ENCODE data around the gene WDR74. TPM values are rescaled to one million over a fixed set of nuclear protein-coding genes. Genes with fewer than 3 reads are reported as not detected.

Gene WDR74
- total and polyA plus RNA-seq, 2 of the 13 experiments (the other 11 are each of a cell fraction or from before 2014, with no cell fraction given), result 77.0 to 83.3 TPM

DNA sequence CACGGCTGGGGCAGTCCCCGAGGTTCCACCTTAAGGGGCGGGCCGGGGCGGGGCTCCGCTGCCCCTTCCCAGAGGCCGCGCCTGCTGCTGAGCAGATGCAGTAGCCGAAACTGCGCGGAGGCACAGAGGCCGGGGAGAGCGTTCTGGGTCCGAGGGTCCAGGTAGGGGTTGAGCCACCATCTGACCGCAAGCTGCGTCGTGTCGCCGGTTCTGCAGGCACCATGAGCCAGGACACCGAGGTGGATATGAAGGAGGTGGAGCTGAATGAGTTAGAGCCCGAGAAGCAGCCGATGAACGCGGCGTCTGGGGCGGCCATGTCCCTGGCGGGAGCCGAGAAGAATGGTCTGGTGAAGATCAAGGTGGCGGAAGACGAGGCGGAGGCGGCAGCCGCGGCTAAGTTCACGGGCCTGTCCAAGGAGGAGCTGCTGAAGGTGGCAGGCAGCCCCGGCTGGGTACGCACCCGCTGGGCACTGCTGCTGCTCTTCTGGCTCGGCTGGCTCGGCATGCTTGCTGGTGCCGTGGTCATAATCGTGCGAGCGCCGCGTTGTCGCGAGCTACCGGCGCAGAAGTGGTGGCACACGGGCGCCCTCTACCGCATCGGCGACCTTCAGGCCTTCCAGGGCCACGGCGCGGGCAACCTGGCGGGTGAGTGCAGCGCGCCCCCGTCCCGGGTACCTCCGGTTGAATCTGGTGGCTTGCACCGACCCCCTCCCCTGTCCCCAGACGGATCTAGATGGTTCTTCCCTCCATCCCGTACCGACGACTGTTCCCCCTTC, 41.6 kb upstream of the WDR74 start, which contains the start of gene SLC3A2 (continued):
- TF ChIP-seq, protein P1, sequence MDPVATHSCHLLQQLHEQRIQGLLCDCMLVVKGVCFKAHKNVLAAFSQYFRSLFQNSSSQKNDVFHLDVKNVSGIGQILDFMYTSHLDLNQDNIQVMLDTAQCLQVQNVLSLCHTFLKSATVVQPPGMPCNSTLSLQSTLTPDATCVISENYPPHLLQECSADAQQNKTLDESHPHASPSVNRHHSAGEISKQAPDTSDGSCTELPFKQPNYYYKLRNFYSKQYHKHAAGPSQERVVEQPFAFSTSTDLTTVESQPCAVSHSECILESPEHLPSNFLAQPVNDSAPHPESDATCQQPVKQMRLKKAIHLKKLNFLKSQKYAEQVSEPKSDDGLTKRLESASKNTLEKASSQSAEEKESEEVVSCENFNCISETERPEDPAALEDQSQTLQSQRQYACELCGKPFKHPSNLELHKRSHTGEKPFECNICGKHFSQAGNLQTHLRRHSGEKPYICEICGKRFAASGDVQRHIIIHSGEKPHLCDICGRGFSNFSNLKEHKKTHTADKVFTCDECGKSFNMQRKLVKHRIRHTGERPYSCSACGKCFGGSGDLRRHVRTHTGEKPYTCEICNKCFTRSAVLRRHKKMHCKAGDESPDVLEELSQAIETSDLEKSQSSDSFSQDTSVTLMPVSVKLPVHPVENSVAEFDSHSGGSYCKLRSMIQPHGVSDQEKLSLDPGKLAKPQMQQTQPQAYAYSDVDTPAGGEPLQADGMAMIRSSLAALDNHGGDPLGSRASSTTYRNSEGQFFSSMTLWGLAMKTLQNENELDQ (CRISPR knock-in tag; IDR thresholded peaks at IDR 0.05; ENCODE audit: borderline replicate concordance), result no peak
- TF ChIP-seq, protein P2, sequence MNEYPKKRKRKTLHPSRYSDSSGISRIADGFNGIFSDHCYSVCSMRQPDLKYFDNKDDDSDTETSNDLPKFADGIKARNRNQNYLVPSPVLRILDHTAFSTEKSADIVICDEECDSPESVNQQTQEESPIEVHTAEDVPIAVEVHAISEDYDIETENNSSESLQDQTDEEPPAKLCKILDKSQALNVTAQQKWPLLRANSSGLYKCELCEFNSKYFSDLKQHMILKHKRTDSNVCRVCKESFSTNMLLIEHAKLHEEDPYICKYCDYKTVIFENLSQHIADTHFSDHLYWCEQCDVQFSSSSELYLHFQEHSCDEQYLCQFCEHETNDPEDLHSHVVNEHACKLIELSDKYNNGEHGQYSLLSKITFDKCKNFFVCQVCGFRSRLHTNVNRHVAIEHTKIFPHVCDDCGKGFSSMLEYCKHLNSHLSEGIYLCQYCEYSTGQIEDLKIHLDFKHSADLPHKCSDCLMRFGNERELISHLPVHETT (CRISPR knock-in tag; conservative IDR thresholded peaks at IDR 0.05), result peak; percentile 33
- TF ChIP-seq, protein P3, sequence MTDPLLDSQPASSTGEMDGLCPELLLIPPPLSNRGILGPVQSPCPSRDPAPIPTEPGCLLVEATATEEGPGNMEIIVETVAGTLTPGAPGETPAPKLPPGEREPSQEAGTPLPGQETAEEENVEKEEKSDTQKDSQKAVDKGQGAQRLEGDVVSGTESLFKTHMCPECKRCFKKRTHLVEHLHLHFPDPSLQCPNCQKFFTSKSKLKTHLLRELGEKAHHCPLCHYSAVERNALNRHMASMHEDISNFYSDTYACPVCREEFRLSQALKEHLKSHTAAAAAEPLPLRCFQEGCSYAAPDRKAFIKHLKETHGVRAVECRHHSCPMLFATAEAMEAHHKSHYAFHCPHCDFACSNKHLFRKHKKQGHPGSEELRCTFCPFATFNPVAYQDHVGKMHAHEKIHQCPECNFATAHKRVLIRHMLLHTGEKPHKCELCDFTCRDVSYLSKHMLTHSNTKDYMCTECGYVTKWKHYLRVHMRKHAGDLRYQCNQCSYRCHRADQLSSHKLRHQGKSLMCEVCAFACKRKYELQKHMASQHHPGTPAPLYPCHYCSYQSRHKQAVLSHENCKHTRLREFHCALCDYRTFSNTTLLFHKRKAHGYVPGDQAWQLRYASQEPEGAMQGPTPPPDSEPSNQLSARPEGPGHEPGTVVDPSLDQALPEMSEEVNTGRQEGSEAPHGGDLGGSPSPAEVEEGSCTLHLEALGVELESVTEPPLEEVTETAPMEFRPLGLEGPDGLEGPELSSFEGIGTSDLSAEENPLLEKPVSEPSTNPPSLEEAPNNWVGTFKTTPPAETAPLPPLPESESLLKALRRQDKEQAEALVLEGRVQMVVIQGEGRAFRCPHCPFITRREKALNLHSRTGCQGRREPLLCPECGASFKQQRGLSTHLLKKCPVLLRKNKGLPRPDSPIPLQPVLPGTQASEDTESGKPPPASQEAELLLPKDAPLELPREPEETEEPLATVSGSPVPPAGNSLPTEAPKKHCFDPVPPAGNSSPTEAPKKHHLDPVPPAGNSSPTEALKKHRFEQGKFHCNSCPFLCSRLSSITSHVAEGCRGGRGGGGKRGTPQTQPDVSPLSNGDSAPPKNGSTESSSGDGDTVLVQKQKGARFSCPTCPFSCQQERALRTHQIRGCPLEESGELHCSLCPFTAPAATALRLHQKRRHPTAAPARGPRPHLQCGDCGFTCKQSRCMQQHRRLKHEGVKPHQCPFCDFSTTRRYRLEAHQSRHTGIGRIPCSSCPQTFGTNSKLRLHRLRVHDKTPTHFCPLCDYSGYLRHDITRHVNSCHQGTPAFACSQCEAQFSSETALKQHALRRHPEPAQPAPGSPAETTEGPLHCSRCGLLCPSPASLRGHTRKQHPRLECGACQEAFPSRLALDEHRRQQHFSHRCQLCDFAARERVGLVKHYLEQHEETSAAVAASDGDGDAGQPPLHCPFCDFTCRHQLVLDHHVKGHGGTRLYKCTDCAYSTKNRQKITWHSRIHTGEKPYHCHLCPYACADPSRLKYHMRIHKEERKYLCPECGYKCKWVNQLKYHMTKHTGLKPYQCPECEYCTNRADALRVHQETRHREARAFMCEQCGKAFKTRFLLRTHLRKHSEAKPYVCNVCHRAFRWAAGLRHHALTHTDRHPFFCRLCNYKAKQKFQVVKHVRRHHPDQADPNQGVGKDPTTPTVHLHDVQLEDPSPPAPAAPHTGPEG (CRISPR knock-in tag; IDR thresholded peaks at IDR 0.05), result no peak
- TF ChIP-seq TGIF2 (CRISPR knock-in tag; IDR thresholded peaks at IDR 0.05) (peak; percentile 54), IKZF1 (IDR thresholded peaks at IDR 0.05) (no peak), CBFB (CRISPR knock-in tag; IDR thresholded peaks at IDR 0.05) (peak; percentile 58), ZNF879 (CRISPR knock-in tag; IDR thresholded peaks at IDR 0.05) (no peak), KDM4B (CRISPR knock-in tag; IDR thresholded peaks at IDR 0.05) (peak; percentile 25; the same call in 1 of the 2 replicates)
- TF ChIP-seq, protein P4, sequence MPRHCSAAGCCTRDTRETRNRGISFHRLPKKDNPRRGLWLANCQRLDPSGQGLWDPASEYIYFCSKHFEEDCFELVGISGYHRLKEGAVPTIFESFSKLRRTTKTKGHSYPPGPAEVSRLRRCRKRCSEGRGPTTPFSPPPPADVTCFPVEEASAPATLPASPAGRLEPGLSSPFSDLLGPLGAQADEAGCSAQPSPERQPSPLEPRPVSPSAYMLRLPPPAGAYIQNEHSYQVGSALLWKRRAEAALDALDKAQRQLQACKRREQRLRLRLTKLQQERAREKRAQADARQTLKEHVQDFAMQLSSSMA (CRISPR knock-in tag; IDR thresholded peaks at IDR 0.05), result 0 out of 2 replicates have a peak, but pooled peaks have one; percentile 42
- TF ChIP-seq, protein P5, sequence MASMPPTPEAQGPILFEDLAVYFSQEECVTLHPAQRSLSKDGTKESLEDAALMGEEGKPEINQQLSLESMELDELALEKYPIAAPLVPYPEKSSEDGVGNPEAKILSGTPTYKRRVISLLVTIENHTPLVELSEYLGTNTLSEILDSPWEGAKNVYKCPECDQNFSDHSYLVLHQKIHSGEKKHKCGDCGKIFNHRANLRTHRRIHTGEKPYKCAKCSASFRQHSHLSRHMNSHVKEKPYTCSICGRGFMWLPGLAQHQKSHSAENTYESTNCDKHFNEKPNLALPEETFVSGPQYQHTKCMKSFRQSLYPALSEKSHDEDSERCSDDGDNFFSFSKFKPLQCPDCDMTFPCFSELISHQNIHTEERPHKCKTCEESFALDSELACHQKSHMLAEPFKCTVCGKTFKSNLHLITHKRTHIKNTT (CRISPR knock-in tag; IDR thresholded peaks at IDR 0.05), result no peak
- TF ChIP-seq, protein P6, sequence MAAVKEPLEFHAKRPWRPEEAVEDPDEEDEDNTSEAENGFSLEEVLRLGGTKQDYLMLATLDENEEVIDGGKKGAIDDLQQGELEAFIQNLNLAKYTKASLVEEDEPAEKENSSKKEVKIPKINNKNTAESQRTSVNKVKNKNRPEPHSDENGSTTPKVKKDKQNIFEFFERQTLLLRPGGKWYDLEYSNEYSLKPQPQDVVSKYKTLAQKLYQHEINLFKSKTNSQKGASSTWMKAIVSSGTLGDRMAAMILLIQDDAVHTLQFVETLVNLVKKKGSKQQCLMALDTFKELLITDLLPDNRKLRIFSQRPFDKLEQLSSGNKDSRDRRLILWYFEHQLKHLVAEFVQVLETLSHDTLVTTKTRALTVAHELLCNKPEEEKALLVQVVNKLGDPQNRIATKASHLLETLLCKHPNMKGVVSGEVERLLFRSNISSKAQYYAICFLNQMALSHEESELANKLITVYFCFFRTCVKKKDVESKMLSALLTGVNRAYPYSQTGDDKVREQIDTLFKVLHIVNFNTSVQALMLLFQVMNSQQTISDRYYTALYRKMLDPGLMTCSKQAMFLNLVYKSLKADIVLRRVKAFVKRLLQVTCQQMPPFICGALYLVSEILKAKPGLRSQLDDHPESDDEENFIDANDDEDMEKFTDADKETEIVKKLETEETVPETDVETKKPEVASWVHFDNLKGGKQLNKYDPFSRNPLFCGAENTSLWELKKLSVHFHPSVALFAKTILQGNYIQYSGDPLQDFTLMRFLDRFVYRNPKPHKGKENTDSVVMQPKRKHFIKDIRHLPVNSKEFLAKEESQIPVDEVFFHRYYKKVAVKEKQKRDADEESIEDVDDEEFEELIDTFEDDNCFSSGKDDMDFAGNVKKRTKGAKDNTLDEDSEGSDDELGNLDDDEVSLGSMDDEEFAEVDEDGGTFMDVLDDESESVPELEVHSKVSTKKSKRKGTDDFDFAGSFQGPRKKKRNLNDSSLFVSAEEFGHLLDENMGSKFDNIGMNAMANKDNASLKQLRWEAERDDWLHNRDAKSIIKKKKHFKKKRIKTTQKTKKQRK (IDR thresholded peaks at IDR 0.05; ENCODE audit: low read length), result no peak
- TF ChIP-seq, protein P7, sequence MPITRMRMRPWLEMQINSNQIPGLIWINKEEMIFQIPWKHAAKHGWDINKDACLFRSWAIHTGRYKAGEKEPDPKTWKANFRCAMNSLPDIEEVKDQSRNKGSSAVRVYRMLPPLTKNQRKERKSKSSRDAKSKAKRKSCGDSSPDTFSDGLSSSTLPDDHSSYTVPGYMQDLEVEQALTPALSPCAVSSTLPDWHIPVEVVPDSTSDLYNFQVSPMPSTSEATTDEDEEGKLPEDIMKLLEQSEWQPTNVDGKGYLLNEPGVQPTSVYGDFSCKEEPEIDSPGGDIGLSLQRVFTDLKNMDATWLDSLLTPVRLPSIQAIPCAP (CRISPR knock-in tag; IDR thresholded peaks at IDR 0.05; ENCODE audit: low read depth), result no peak

Data from HepG2 (cell line).